WTC11 (cell line): Measurements from ENCODE around the gene TFPT. TPM values are rescaled to one million over a fixed set of nuclear protein-coding genes. Genes with fewer than 3 reads are reported as not detected.

ENCODE experiments used
- ATAC-seq: fragments of 200-7000 bp; cut with Tn5 transposase; 2 replicates; pipeline ENCODE4 v1.10.0; 2021; ENCODE audit warnings: mild to moderate bottlenecking, moderate library complexity
- CTCF ChIA-PET: fragments of 300-600 bp; sonication (Branson Sonifier 250); formaldehyde crosslinking; loops from one replicate; lab custom pipeline; 2021; ENCODE audit warnings: antibody characterized with exemption; lab: Charles Lee
- POLR2A ChIA-PET: fragments of 350-600 bp; sonication (Branson Sonifier 250); formaldehyde crosslinking; loops from one replicate; lab custom pipeline; 2021; ENCODE audit warnings: antibody characterized with exemption; lab: Charles Lee
- DNase-seq: peaks from one replicate; pipeline ENCODE4 v3.0.0; 2021; ENCODE audit warnings: low spot score
- H3K27ac Mint-ChIP-seq: 2 replicates; pipeline ENCODE4 v1.8.0; 2021; ENCODE audit warnings: mixed read lengths
- H3K27me3 Mint-ChIP-seq: 2 replicates; pipeline ENCODE4 v1.8.0; 2021; ENCODE audit warnings: low read depth, mild to moderate bottlenecking, moderate library complexity, mixed read lengths
- H3K36me3 Mint-ChIP-seq: 2 replicates; pipeline ENCODE4 v1.8.0; 2021; ENCODE audit warnings: mixed read lengths
- H3K4me1 Mint-ChIP-seq: 2 replicates; pipeline ENCODE4 v1.8.0; 2022; ENCODE audit warnings: mixed read lengths
- H3K4me3 Mint-ChIP-seq: 2 replicates; pipeline ENCODE4 v1.8.0; 2021; ENCODE audit warnings: mild to moderate bottlenecking, moderate library complexity, mixed read lengths
- H3K9me3 Mint-ChIP-seq: 2 replicates; pipeline ENCODE4 v1.8.0; 2021; ENCODE audit warnings: mixed read lengths
- ATF6 ChIP-seq: sonication (generic); formaldehyde crosslinking; IDR thresholded peaks from 2 replicates; pipeline ENCODE4 v1.8.1; 2023; ENCODE audit warnings: mild to moderate bottlenecking, missing genetic modification reagents
- E2F1 ChIP-seq: sonication (generic); formaldehyde crosslinking; IDR thresholded peaks from 2 replicates; pipeline ENCODE4 v1.8.0; 2022; ENCODE audit warnings: mild to moderate bottlenecking, missing genetic modification reagents
- EMX1 ChIP-seq: fragments of 250-450 bp; sonication (Bioruptor Pico); IDR thresholded peaks from 2 replicates; pipeline ENCODE4 v1.8.0; 2021; ENCODE audit warnings: mild to moderate bottlenecking
- ETV6 ChIP-seq: sonication (generic); formaldehyde crosslinking; IDR thresholded peaks from 2 replicates; pipeline ENCODE4 v1.8.1; 2022; ENCODE audit warnings: mild to moderate bottlenecking, missing genetic modification reagents
- FOXJ3 ChIP-seq: sonication (generic); formaldehyde crosslinking; IDR thresholded peaks from 2 replicates; pipeline ENCODE4 v1.9.0; 2021; ENCODE audit warnings: missing genetic modification reagents, mild to moderate bottlenecking, borderline replicate concordance
- FOXP4 ChIP-seq: sonication (generic); formaldehyde crosslinking; IDR thresholded peaks from 2 replicates; pipeline ENCODE4 v1.8.0; 2022; ENCODE audit warnings: mild to moderate bottlenecking, missing genetic modification reagents
- IRF2 ChIP-seq: sonication (generic); formaldehyde crosslinking; IDR thresholded peaks from 2 replicates; pipeline ENCODE4 v1.8.0; 2022; ENCODE audit warnings: low read depth, missing genetic modification reagents, borderline replicate concordance
- KAT7 ChIP-seq: sonication (generic); formaldehyde crosslinking; IDR thresholded peaks from 2 replicates; pipeline ENCODE4 v1.8.1; 2023; ENCODE audit warnings: missing genetic modification reagents, mild to moderate bottlenecking, borderline replicate concordance
- PRRX2 ChIP-seq: fragments of 250-450 bp; sonication (Bioruptor Pico); IDR thresholded peaks from 2 replicates; pipeline ENCODE4 v1.8.0; 2021; ENCODE audit warnings: mild to moderate bottlenecking
- RELA ChIP-seq: sonication (generic); formaldehyde crosslinking; IDR thresholded peaks from 2 replicates; pipeline ENCODE4 v1.8.1; 2022; ENCODE audit warnings: missing genetic modification reagents, mild to moderate bottlenecking, borderline replicate concordance
- SMAD4 ChIP-seq: sonication (generic); formaldehyde crosslinking; IDR thresholded peaks from 2 replicates; pipeline ENCODE4 v1.8.0; 2022; ENCODE audit warnings: mild to moderate bottlenecking, missing genetic modification reagents
- USF1 ChIP-seq: sonication (generic); formaldehyde crosslinking; IDR thresholded peaks from 2 replicates; pipeline ENCODE4 v1.8.0; 2022; ENCODE audit warnings: mild to moderate bottlenecking, missing genetic modification reagents
- ZNF317 ChIP-seq: sonication (generic); formaldehyde crosslinking; IDR thresholded peaks from 2 replicates; pipeline ENCODE4 v1.8.1; 2023; ENCODE audit warnings: low read depth, mild to moderate bottlenecking, moderate library complexity, missing genetic modification reagents, borderline replicate concordance
- ZNF396 ChIP-seq: fragments of 250-450 bp; sonication (Bioruptor Pico); IDR thresholded peaks from 2 replicates; pipeline ENCODE4 v1.8.0; 2021; ENCODE audit warnings: mild to moderate bottlenecking, moderate library complexity, borderline replicate concordance
- ZNF416 ChIP-seq: fragments of 250-450 bp; sonication (Bioruptor Pico); IDR thresholded peaks from 2 replicates; pipeline ENCODE4 v1.9.0; 2021; ENCODE audit warnings: mild to moderate bottlenecking, inconsistent platforms
- ZNF512 ChIP-seq: sonication (generic); formaldehyde crosslinking; IDR thresholded peaks from 2 replicates; pipeline ENCODE4 v1.8.1; 2022; ENCODE audit warnings: missing genetic modification reagents, borderline replicate concordance
- ZNF532 ChIP-seq: fragments of 250-450 bp; sonication (Bioruptor Pico); IDR thresholded peaks from 2 replicates; pipeline ENCODE4 v1.9.0; 2021; ENCODE audit warnings: mild to moderate bottlenecking, borderline replicate concordance
- total RNA-seq: library from RNA; stranded (reverse); gene quantifications from 3 replicates; pipeline ENCODE4 v1.2.3, GENCODE V29; 2021
- TF ChIP-seq, protein P1 (sequence below): sonication (generic); formaldehyde crosslinking; IDR thresholded peaks from 2 replicates; pipeline ENCODE4 v1.8.1; 2023; ENCODE audit warnings: mild to moderate bottlenecking, missing genetic modification reagents, moderate library complexity

TFPT gene
- total RNA-seq, 1 experiment from 2014 or later, result 24.6 TPM

- ChIA-PET CTCF (no interaction called here), POLR2A (no interaction called here)
- ATAC-seq (no peak), DNase-seq (no peak)
- Mint-ChIP-seq H3K4me3 (no peak overlapping the region), H3K27ac (no peak overlapping the region), H3K27me3 (no peaks in the 10 kb centered on the region), H3K9me3 (no peaks in the 10 kb centered on the region), H3K36me3 (peaks cover 56% of the 10 kb centered on the region), H3K4me1 (no peaks in the 10 kb centered on the region)
- TF ChIP-seq FOXJ3 (CRISPR knock-in tag), result no peak
- no peak for TF ChIP-seq FOXP4 (CRISPR knock-in tag)
- TF ChIP-seq ETV6 (CRISPR knock-in tag), result no peak
- TF ChIP-seq, protein P1, sequence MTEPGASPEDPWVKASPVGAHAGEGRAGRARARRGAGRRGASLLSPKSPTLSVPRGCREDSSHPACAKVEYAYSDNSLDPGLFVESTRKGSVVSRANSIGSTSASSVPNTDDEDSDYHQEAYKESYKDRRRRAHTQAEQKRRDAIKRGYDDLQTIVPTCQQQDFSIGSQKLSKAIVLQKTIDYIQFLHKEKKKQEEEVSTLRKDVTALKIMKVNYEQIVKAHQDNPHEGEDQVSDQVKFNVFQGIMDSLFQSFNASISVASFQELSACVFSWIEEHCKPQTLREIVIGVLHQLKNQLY (CRISPR knock-in tag), result no peak
- TF ChIP-seq RELA (CRISPR knock-in tag), result no peak
- TF ChIP-seq PRRX2 (CRISPR knock-in tag), result no peak
- no peak for TF ChIP-seq IRF2 (CRISPR knock-in tag)
- no peak for TF ChIP-seq ZNF512
- TF ChIP-seq ZNF396, result no peak
- no peak for TF ChIP-seq KAT7 (CRISPR knock-in tag)
- no peak for TF ChIP-seq ZNF532 (CRISPR knock-in tag)
- no peak for TF ChIP-seq ZNF317
- TF ChIP-seq ATF6 (CRISPR knock-in tag), result no peak
- no peak for TF ChIP-seq ZNF416 (CRISPR knock-in tag)
- no peak for TF ChIP-seq E2F1
- no peak for TF ChIP-seq SMAD4 (CRISPR knock-in tag)
- no peak for TF ChIP-seq EMX1 (CRISPR knock-in tag)
- no peak for TF ChIP-seq USF1 (CRISPR knock-in tag)
Measured at GRCh38 chr19:54127688-54128440, 12.4 kb upstream of the TFPT start.
